OCI-LY7 (cell line): ENCODE data around the gene BPIFB6. TPM values are rescaled to one million over a fixed set of nuclear protein-coding genes. Genes with fewer than 3 reads are reported as not detected.

Source experiments
- BruUV-seq: library from RNA; stranded (reverse); fragments of 400-500 nt; replicated peaks from 2 replicates; lab custom pipeline; 2021; lab: Mats Ljungman, UMichigan
- CTCF ChIA-PET: fragments of 300-600 bp; sonication (Branson Sonifier 250); formaldehyde crosslinking; loops from one replicate; lab custom pipeline; 2022; ENCODE audit warnings: antibody characterized with exemption; ENCODE audit not compliant: unreplicated experiment; lab: Charles Lee
- POLR2A ChIA-PET: fragments of 300-600 bp; sonication (Branson Sonifier 250); formaldehyde crosslinking; loops from one replicate; lab custom pipeline; 2022; ENCODE audit warnings: antibody characterized with exemption; lab: Charles Lee
- DNase-seq: peaks from one replicate; pipeline ENCODE4 v3.0.0-alpha.2; 2015; ENCODE audit warnings: low spot score
- H2AFZ ChIP-seq: fragments of 200-600 bp; sonication (generic), shearing (Covaris generic); 2 replicates; pipeline ENCODE4 v1.6.1; 2014; ENCODE audit warnings: mild to moderate bottlenecking, antibody characterized with exemption, low read length, moderate library complexity
- H3K27ac ChIP-seq: fragments of 200-600 bp; sonication (generic); 2 replicates; pipeline ENCODE4 v1.5.1; 2014; ENCODE audit warnings: mixed run types, low read depth, mild to moderate bottlenecking, moderate library complexity, low read length, inconsistent platforms; ENCODE audit not compliant: poor library complexity, severe bottlenecking
- H3K36me3 ChIP-seq: fragments of 200-600 bp; sonication (generic); 2 replicates; pipeline ENCODE4 v1.6.1; 2014; ENCODE audit warnings: mild to moderate bottlenecking, antibody characterized with exemption, low read length, moderate library complexity, mixed read lengths; ENCODE audit not compliant: insufficient read depth
- H3K4me1 ChIP-seq: fragments of 200-600 bp; sonication (generic); 2 replicates; pipeline ENCODE4 v1.5.1; 2014; ENCODE audit warnings: mild to moderate bottlenecking, low read length; ENCODE audit not compliant: insufficient read depth, poor library complexity, severe bottlenecking
- H3K4me2 ChIP-seq: fragments of 200-600 bp; sonication (generic); 2 replicates; pipeline ENCODE4 v1.6.1; 2014; ENCODE audit warnings: mild to moderate bottlenecking, low read length
- H3K4me3 ChIP-seq: fragments of 200-600 bp; sonication (generic); 2 replicates; pipeline ENCODE4 v1.5.1; 2014; ENCODE audit warnings: mild to moderate bottlenecking, low read depth, low read length; ENCODE audit not compliant: poor library complexity, severe bottlenecking
- H3K79me2 ChIP-seq: fragments of 200-600 bp; sonication (generic); 2 replicates; pipeline ENCODE4 v1.6.1; 2016; ENCODE audit warnings: low read depth, mild to moderate bottlenecking, low read length, moderate library complexity, mixed read lengths; ENCODE audit not compliant: insufficient read depth
- H3K9me2 ChIP-seq: fragments of 200-600 bp; sonication (generic); 2 replicates; pipeline ENCODE4 v1.6.1; 2016; ENCODE audit warnings: mild to moderate bottlenecking, low read length, mixed read lengths; ENCODE audit not compliant: insufficient read depth
- H3K9me3 ChIP-seq: fragments of 200-600 bp; sonication (generic); 2 replicates; pipeline ENCODE4 v1.6.1; 2014; ENCODE audit warnings: mild to moderate bottlenecking, mixed run types, low read length, mixed read lengths
- H4K20me1 ChIP-seq: fragments of 200-600 bp; sonication (generic); 2 replicates; pipeline ENCODE4 v1.6.1; 2014; ENCODE audit warnings: mild to moderate bottlenecking, antibody characterized with exemption, low read length, moderate library complexity, mixed read lengths; ENCODE audit not compliant: insufficient read depth
- EZH2phosphoT487 ChIP-seq: fragments of 200-600 bp; sonication (generic); IDR thresholded peaks from 2 replicates; pipeline ENCODE4 v1.6.1; 2018; ENCODE audit warnings: low read depth, borderline replicate concordance, mild to moderate bottlenecking, mixed run types, antibody characterized with exemption, low read length, moderate library complexity, mixed read lengths
- intact Hi-C: fragments of 100-400 bp; cut with micrococcal nuclease; formaldehyde crosslinking; loops from one replicate; pipeline ENCODE4 v1.10.0; 2022; ENCODE audit not compliant: unreplicated experiment
- total RNA-seq, 2 experiments: library from RNA; depleted of rRNA in 1 of 2; stranded (reverse); fragments of >200 nt in 1 of 2; shearing (Covaris generic) in 1 of 2; gene quantifications; 2 replicates each; pipeline ENCODE4 v1.2.3, GENCODE V29; 2014 to 2022
- TF ChIP-seq, protein P1 (sequence below): fragments of 200-600 bp; sonication (generic); conservative IDR thresholded peaks from 2 replicates; pipeline ENCODE4 v1.5.1; 2014; ENCODE audit warnings: mild to moderate bottlenecking, antibody characterized with exemption, low read length, moderate library complexity, mixed read lengths

Gene BPIFB6
- total RNA-seq, 2 experiments from 2014 or later = not detected

DNA sequence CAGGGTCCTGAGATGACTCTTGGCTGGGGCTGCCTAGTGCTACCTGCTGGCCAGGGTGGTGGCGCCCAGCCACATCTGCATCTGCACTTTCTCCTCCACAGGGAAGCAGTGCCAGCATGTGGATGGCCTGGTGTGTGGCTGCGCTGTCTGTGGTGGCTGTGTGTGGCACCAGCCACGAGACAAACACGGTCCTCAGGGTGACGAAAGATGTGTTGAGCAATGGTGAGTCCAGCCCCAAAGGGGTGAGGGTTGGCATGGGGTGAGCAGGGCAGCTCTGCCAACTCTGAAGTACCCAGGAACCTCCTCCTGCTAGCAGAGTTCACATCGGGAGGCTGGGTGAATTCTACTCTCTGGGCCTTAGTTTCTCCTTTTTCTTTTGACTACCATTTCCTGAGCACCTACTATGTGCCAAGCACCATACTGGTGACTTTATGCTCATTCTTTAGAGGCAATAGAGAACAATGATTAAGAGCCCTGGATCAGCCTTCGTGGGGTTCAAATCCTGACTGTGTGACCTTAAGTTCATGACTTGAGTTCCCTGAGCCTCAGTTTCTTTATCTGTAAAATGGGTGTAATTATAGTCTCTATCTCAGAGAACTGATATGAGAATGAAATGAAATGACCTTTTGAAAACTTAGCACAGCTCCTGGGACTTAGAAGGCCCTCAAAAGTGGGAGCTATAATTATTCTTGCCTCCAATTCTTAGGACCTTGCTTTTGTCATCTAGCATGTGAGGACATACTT, 50.1 kb downstream of the BPIFB6 start:
- Histone ChIP-seq H3K4me3 (no peak overlapping the region), H4K20me1 (no peaks in the 10 kb centered on the region), H3K4me2 (no peak overlapping the region), H3K27ac (no peak overlapping the region), H3K9me3 (no peaks in the 10 kb centered on the region), H3K79me2 (no peaks in the 10 kb centered on the region), H2AFZ (no peak overlapping the region), H3K36me3 (no peaks in the 10 kb centered on the region), H3K9me2 (no peaks in the 10 kb centered on the region), H3K4me1 (no peaks in the 10 kb centered on the region)
- POLR2A ChIA-PET = no interaction called here
- DNase-seq = no peak
- no TSS peak for BruUV-seq
- CTCF ChIA-PET = no interaction called here
- intact Hi-C loops = no loop called here
- TF ChIP-seq, protein P1, sequence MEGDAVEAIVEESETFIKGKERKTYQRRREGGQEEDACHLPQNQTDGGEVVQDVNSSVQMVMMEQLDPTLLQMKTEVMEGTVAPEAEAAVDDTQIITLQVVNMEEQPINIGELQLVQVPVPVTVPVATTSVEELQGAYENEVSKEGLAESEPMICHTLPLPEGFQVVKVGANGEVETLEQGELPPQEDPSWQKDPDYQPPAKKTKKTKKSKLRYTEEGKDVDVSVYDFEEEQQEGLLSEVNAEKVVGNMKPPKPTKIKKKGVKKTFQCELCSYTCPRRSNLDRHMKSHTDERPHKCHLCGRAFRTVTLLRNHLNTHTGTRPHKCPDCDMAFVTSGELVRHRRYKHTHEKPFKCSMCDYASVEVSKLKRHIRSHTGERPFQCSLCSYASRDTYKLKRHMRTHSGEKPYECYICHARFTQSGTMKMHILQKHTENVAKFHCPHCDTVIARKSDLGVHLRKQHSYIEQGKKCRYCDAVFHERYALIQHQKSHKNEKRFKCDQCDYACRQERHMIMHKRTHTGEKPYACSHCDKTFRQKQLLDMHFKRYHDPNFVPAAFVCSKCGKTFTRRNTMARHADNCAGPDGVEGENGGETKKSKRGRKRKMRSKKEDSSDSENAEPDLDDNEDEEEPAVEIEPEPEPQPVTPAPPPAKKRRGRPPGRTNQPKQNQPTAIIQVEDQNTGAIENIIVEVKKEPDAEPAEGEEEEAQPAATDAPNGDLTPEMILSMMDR = no peak
- TF ChIP-seq EZH2phosphoT487 = no peak

DNA sequence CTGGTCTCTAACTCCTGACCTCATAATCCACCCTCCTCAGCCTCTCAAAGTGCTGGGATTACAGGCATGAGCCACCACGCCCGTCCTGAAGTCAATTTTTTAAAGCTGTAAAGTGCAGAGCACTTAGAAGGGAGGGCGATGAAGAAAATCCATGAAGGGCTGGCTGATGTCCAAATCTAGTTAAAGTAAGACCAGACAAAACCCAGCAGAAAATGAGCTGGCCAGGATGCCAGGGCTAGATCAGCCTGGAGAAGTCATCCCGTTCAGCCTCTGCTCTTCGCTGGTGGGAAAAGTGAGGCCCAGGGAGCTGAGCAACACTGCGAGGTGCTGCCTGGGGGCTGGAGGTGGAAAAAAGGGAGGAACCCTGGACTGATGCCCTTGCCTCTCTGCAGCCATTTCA, 51.1 kb downstream of the BPIFB6 start:
- H4K20me1 ChIP-seq = no peaks in the 10 kb centered on the region
- no peak overlapping the region for H3K4me3 ChIP-seq
- POLR2A ChIA-PET = no interaction called here
- no peak overlapping the region for H3K27ac ChIP-seq
- no peaks in the 10 kb centered on the region for H3K36me3 ChIP-seq
- no peaks in the 10 kb centered on the region for H3K79me2 ChIP-seq
- H3K4me2 ChIP-seq = no peak overlapping the region
- H2AFZ ChIP-seq = no peak overlapping the region
- H3K4me1 ChIP-seq = no peaks in the 10 kb centered on the region
- no peaks in the 10 kb centered on the region for H3K9me2 ChIP-seq
- no peaks in the 10 kb centered on the region for H3K9me3 ChIP-seq
- intact Hi-C loops = no loop called here
- DNase-seq = no peak
- BruUV-seq = no TSS peak
- CTCF ChIA-PET = no interaction called here
- no peak for TF ChIP-seq EZH2phosphoT487
- TF ChIP-seq, protein P1 = no peak

DNA sequence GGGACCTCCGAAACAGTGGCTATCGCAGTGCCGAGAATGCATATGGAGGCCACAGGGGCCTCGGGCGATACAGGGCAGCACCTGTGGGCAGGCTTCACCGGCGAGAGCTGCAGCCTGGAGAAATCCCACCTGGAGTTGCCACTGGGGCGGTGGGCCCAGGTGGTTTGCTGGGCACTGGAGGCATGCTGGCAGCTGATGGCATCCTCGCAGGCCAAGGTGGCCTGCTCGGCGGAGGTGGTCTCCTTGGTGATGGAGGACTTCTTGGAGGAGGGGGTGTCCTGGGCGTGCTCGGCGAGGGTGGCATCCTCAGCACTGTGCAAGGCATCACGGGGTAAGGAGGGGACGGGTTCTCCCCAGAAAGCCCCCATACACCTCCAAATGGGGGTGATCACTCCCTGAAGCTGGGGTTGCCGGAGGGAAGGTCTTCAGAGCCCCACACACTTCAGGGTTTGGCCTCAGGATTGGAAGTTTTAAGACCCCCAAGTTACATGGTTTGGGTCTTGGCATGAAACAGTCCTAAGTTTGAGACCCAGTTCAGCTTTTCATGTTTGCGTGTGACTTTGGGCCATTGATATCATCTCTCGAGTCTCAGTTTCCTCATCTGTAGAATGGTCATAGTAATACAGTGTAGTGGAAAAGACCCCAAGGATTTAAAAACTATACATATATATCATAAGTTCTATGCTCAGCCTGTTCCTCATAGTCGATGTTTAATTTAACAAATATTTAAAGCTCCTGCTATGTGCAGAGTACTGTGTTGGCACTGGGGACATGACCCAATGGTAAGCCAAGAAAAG, 52.3 kb downstream of the BPIFB6 start:
- H3K79me2 ChIP-seq = no peaks in the 10 kb centered on the region
- no peak overlapping the region for H2AFZ ChIP-seq
- no peaks in the 10 kb centered on the region for H3K36me3 ChIP-seq
- no TSS peak for BruUV-seq
- no peaks in the 10 kb centered on the region for H3K9me3 ChIP-seq
- intact Hi-C loops = no loop called here
- H3K9me2 ChIP-seq = no peaks in the 10 kb centered on the region
- ChIA-PET POLR2A (interaction anchor here (0.7 kb wide), 1 partner anchor 142 kb away, joined by 3 read pairs; no protein-coding TSS in a partner anchor), CTCF (no interaction called here)
- H3K4me1 ChIP-seq = no peaks in the 10 kb centered on the region
- no peak overlapping the region for H3K4me2 ChIP-seq
- no peak for DNase-seq
- H4K20me1 ChIP-seq = no peaks in the 10 kb centered on the region
- no peak overlapping the region for H3K27ac ChIP-seq
- no peak overlapping the region for H3K4me3 ChIP-seq
- TF ChIP-seq EZH2phosphoT487 = no peak
- TF ChIP-seq, protein P1 = no peak
